Measurements from ENCODE around the gene KLHL29.

The KLHL29 gene

DNA sequence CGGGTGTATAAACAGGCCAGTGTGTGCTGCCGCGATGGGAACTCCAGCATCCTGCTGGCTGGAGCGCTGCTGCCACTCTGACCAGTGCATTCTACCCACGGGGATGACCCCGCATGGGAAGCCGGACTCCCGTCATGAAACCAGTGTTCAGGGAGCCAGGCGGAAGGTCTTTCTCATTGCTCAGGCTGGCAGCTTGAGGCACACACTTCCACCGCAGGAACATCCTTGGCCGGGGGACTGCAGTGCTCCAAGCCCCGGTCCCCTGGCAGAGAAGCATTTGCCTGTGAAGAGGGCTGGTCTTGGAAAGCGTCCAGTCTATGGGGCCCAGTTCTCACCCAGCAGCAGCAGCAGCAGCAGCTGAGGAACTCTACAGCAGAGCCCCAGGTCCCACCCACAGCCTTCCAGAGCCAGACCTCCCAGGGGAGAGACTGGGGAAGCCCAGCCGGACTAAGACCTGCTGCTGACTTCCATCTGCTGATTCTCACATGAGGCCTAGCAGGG, 235.9 kb downstream of the KLHL29 start:
- TF ChIP-seq, protein P1, sequence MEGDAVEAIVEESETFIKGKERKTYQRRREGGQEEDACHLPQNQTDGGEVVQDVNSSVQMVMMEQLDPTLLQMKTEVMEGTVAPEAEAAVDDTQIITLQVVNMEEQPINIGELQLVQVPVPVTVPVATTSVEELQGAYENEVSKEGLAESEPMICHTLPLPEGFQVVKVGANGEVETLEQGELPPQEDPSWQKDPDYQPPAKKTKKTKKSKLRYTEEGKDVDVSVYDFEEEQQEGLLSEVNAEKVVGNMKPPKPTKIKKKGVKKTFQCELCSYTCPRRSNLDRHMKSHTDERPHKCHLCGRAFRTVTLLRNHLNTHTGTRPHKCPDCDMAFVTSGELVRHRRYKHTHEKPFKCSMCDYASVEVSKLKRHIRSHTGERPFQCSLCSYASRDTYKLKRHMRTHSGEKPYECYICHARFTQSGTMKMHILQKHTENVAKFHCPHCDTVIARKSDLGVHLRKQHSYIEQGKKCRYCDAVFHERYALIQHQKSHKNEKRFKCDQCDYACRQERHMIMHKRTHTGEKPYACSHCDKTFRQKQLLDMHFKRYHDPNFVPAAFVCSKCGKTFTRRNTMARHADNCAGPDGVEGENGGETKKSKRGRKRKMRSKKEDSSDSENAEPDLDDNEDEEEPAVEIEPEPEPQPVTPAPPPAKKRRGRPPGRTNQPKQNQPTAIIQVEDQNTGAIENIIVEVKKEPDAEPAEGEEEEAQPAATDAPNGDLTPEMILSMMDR (IDR thresholded peaks at IDR 0.05; ENCODE audit: low read length, missing control alignments) = no peak
- H3K4me3 ChIP-seq (replicated peaks; ENCODE audit: low read depth, low read length) = no peak overlapping the region
- peak; percentile 69 for DNase-seq (ENCODE audit: low read depth)

GRCh38 chr2:23621616-23622015, 236.6 kb downstream of the KLHL29 start:
- TF ChIP-seq, protein P1 (IDR thresholded peaks at IDR 0.05; ENCODE audit: low read length, missing control alignments) = no peak
- DNase-seq (ENCODE audit: low read depth) = no peak
- H3K4me3 ChIP-seq (replicated peaks; ENCODE audit: low read depth, low read length) = no peak overlapping the region

DNA sequence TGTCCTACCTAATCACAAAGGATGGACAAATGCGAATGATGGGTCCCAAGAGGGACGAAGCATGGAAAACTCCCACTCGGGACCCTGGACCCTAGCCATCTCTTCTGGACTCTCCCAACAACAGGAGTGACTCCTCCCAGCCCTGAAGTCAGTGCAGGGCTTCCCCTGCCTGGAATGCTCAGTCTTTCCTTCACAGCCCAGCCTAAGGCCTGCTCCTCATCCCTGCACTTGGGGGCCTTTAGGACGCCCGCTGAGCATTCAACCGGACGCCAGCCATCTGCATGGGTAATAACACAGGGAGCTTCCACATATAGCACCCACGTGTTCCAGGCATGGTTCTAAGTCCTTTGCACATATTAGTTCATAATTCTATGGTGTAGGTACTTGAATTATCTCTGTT, 237.5 kb downstream of the KLHL29 start:
- no peak for DNase-seq (ENCODE audit: low read depth)
- TF ChIP-seq, protein P1 (IDR thresholded peaks at IDR 0.05; ENCODE audit: low read length, missing control alignments) = no peak
- H3K4me3 ChIP-seq (replicated peaks; ENCODE audit: low read depth, low read length) = no peak overlapping the region

DNA sequence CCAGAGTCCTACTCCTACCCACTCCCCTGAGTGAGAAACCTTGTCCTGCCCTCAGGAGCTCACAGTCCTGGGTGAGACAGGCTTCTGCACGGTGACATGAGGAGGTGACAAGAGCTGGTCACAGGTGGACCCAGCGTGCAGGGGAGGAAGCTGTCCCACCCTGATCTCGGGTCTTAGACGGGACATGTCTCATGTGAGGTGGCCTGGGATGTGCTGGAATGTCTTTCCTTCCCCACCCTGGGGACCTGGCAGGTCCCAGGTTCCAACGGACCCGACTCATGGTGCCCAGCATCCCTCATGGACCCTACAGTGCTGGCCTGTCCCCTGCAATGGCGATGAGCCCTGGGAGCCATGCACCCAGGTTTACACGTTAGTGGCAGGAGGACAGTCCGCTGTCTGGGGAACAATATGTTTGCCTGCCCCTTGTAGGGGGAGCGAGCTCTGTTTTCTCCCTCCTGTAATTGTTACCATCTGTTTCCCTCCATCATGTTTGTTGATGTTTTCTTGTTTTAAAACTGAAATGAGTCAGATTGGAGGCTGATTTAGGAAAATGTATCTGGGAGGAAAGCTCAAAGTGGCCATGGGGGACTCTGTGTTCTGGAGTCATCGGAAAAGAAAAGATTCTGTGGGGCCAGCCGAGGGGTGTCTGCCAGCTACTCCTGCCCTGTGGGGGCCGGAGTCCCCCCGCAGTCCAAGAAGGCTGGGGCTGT, 238.1 kb downstream of the KLHL29 start:
- TF ChIP-seq, protein P1 (IDR thresholded peaks at IDR 0.05; ENCODE audit: low read length, missing control alignments) = no peak
- no peak for DNase-seq (ENCODE audit: low read depth)

GRCh38 chr2:23624378-23624777, 239.4 kb downstream of the KLHL29 start:
- H3K4me3 ChIP-seq (replicated peaks; ENCODE audit: low read depth, low read length) = no peak overlapping the region
- TF ChIP-seq, protein P1 (IDR thresholded peaks at IDR 0.05; ENCODE audit: low read length, missing control alignments) = peak; percentile 52
- DNase-seq (ENCODE audit: low read depth) = peak; percentile 12

More for the DNA sequence above, 238.1 kb downstream of the KLHL29 start:
- no peak overlapping the region for H3K4me3 ChIP-seq (replicated peaks; ENCODE audit: low read depth, low read length)

DNA sequence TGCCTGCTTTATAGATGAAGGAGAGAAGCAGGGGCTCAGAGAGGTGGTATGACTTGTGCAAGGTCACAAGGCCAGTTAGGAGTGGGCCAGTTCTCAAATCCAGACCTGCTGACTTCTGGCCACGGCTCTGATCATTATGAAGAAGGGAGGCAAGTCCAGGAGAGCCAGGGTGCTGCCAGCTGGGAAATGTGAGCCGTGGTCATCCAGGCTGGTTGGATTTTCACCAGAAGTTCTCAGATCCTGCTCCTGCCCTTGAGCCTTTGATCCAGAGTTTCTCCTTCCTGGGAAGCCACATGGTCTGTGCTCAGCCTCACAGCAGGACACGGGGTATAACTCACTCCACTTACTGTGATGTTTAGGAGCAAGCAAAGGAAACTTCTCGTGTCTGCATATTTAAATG, 239.9 kb downstream of the KLHL29 start:
- H3K4me3 ChIP-seq (replicated peaks; ENCODE audit: low read depth, low read length) = no peak overlapping the region
- no peak for DNase-seq (ENCODE audit: low read depth)
- TF ChIP-seq, protein P1 (IDR thresholded peaks at IDR 0.05; ENCODE audit: low read length, missing control alignments) = no peak

GRCh38 chr2:23625726-23626125, 240.7 kb downstream of the KLHL29 start:
- H3K4me3 ChIP-seq (replicated peaks; ENCODE audit: low read depth, low read length) = no peak overlapping the region
- no peak for DNase-seq (ENCODE audit: low read depth)
- TF ChIP-seq, protein P1 (IDR thresholded peaks at IDR 0.05; ENCODE audit: low read length, missing control alignments) = no peak

Data from fibroblast of pulmonary artery (primary cell).